Nephron progenitor cell (in vitro differentiated cells): ENCODE measurements around the gene KRT36.

Experiments used
- DNase-seq: peaks from one replicate; pipeline ENCODE4 v3.0.0; 2021
- H3K27ac Mint-ChIP-seq: 2 replicates; pipeline ENCODE4 v1.8.0; 2021; ENCODE audit warnings: mild to moderate bottlenecking, moderate library complexity, mixed read lengths
- H3K27me3 Mint-ChIP-seq: 2 replicates; pipeline ENCODE4 v1.8.0; 2021; ENCODE audit warnings: mild to moderate bottlenecking, low read depth, mixed read lengths; ENCODE audit not compliant: poor library complexity
- H3K36me3 Mint-ChIP-seq: 2 replicates; pipeline ENCODE4 v1.8.0; 2021; ENCODE audit warnings: low read depth, mixed read lengths
- H3K4me1 Mint-ChIP-seq: 2 replicates; pipeline ENCODE4 v1.8.0; 2021; ENCODE audit warnings: mixed read lengths
- H3K4me3 Mint-ChIP-seq: 2 replicates; pipeline ENCODE4 v1.8.0; 2021; ENCODE audit warnings: mild to moderate bottlenecking, moderate library complexity, mixed read lengths
- H3K9me3 Mint-ChIP-seq: 2 replicates; pipeline ENCODE4 v1.8.0; 2021; ENCODE audit warnings: mild to moderate bottlenecking, moderate library complexity, mixed read lengths
- TF ChIP-seq, protein P1 (sequence below): fragments of 200-600 bp; sonication (generic); IDR thresholded peaks from 2 replicates; pipeline ENCODE4 v1.5.0; 2021; ENCODE audit warnings: antibody characterized with exemption

Gene KRT36

DNA sequence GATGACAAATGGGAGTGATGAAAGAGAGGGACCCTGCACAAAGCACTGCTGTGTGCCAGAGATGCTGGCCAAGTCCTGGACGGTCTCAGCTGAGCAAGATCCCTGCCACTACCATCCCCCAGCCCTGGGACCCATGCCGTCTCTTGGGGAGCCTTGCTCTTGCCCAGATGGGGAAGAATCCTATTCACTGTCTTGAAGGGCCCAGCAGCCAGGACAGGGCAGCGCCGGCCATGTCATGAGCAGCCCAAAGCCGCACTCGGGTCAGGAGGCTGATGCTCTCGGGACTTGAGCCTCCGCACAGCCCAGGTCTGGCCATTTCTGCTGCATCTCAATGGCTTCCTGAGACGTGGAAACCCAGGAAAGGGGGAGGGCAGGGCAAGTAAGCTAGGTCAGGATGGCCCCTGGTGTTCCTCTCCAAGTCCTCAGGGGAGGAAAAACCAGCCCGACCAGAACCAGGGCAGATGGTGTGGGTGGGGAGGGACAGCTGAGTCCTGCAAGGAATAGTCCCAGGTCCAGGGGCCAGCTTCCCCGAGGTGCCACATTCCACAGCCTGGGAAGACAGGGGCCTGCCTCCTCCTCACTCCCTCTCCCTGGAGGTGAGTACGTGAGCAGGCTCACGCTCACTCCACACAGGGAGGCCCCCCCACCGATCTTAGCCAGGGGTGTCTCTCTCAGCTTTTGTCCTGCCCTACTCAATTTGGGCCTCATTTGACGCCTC, 46.2 kb upstream of the KRT36 start:
- no peak overlapping the region for H3K4me3 Mint-ChIP-seq
- no peaks in the 10 kb centered on the region for H3K36me3 Mint-ChIP-seq
- no peaks in the 10 kb centered on the region for H3K9me3 Mint-ChIP-seq
- peaks cover 54% of the 10 kb centered on the region for H3K4me1 Mint-ChIP-seq
- TF ChIP-seq, protein P1, sequence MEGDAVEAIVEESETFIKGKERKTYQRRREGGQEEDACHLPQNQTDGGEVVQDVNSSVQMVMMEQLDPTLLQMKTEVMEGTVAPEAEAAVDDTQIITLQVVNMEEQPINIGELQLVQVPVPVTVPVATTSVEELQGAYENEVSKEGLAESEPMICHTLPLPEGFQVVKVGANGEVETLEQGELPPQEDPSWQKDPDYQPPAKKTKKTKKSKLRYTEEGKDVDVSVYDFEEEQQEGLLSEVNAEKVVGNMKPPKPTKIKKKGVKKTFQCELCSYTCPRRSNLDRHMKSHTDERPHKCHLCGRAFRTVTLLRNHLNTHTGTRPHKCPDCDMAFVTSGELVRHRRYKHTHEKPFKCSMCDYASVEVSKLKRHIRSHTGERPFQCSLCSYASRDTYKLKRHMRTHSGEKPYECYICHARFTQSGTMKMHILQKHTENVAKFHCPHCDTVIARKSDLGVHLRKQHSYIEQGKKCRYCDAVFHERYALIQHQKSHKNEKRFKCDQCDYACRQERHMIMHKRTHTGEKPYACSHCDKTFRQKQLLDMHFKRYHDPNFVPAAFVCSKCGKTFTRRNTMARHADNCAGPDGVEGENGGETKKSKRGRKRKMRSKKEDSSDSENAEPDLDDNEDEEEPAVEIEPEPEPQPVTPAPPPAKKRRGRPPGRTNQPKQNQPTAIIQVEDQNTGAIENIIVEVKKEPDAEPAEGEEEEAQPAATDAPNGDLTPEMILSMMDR = no peak
- no peak for DNase-seq
- H3K27me3 Mint-ChIP-seq = peaks cover 3% of the 10 kb centered on the region
- H3K27ac Mint-ChIP-seq = no peak overlapping the region

DNA sequence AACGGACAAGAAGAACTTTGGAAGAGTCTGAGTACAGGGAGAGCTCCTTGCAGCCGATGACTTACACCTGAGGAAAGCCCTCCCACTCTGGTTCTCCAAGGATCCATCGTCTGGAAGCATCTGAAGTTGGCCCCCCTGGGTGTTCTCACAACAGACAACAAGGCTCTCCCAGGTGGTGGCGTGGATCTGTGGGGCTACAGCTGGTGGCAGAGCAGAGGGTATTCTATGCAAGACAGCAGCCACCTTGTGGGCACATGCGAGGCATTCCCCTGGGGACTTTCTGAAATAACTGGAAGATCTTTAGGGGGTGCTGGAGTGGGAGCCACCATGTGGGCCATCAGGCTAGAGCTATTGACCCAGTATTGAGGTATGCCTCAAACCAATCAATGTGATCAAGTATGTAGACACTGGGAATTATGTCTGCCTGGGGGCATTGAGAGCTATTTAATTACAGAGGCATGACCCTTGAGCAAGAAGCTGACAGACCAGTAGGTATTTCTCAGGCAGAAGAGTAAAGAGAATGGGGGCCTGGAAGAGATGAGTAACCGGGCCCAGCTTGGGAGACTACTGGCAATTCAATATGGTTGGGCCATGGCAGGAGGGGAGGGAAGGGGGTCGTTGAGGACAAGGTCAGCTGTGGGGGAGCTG, 45.3 kb upstream of the KRT36 start:
- no peaks in the 10 kb centered on the region for H3K36me3 Mint-ChIP-seq
- H3K4me1 Mint-ChIP-seq = peaks cover 49% of the 10 kb centered on the region
- H3K27ac Mint-ChIP-seq = peak overlapping the region; percentile 72

GRCh38 chr17:41533613-41534012, 43.9 kb upstream of the KRT36 start:
- Mint-ChIP-seq H3K4me3 (no peak overlapping the region), H3K4me1 (peaks cover 54% of the 10 kb centered on the region), H3K27ac (no peak overlapping the region), H3K36me3 (no peaks in the 10 kb centered on the region), H3K9me3 (no peaks in the 10 kb centered on the region), H3K27me3 (peaks cover 5% of the 10 kb centered on the region)
- TF ChIP-seq, protein P1 = no peak
- no peak for DNase-seq

More for the DNA sequence above, 45.3 kb upstream of the KRT36 start:
- Mint-ChIP-seq H3K4me3 (no peak overlapping the region), H3K9me3 (no peaks in the 10 kb centered on the region), H3K27me3 (peaks cover 3% of the 10 kb centered on the region)
- TF ChIP-seq, protein P1 = no peak
- DNase-seq = no peak

DNA sequence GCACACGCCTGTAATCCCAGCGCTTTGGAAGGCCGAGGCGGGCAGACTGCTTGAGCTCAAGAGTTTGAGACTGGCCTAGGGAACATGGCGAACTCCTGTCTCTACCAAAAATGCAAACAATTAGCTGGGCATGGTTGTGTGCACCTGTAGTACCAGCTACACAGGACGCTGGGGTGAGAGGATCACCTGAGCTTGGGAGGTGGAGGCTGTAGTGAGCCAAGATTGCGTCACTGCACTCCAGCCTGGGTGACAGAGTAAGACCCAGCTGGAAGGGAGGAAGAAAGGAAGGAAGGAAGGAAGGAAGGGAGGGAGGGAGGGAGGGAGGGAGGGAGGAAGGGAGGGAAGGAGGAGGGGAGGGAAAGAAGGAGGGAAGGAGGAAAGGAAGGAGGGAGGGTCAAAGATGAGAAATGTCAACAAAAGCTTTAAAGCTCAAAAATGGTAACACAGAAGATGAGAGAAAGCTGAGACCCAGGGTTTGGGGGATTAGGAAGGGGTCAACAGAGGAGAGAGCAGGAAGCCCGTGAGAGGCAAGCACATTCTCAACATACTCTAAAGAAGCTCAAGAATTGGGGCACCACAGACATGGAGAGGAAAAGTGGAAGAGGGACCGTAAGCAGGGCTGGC, 43.3 kb upstream of the KRT36 start:
- Mint-ChIP-seq H3K27me3 (peaks cover 10% of the 10 kb centered on the region), H3K4me1 (peaks cover 55% of the 10 kb centered on the region), H3K27ac (no peak overlapping the region), H3K4me3 (no peak overlapping the region), H3K9me3 (no peaks in the 10 kb centered on the region), H3K36me3 (no peaks in the 10 kb centered on the region)
- TF ChIP-seq, protein P1 = no peak
- no peak for DNase-seq

DNA sequence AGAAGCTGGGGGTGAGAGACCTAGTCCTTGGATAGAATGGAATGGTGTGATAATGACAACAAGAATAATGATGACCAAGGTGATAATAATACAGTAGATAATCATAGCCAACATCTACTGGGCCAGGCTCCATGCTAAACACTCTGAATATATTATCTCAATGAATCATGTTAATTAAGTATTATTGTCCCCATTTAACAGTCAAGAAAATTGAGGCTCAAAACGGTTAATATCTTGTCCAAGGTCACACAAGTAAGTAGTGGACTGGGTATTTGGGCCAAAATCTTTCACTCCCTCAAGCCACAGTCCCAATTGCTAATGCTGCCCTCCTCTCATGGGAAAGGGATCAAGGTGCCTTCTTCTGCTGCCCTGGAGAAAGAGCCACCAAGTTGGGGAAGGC, 42.3 kb upstream of the KRT36 start:
- DNase-seq = no peak
- Mint-ChIP-seq H3K27me3 (peaks cover 15% of the 10 kb centered on the region), H3K9me3 (no peaks in the 10 kb centered on the region), H3K4me1 (peaks cover 48% of the 10 kb centered on the region), H3K4me3 (no peak overlapping the region), H3K36me3 (peaks cover 1% of the 10 kb centered on the region), H3K27ac (no peak overlapping the region)
- TF ChIP-seq, protein P1 = no peak
